Brain pericyte (primary cell): ENCODE data around the gene C14orf180.

Source experiments
- DNase-seq: peaks from one replicate; pipeline ENCODE4 v3.0.0-alpha.2; 2012; ENCODE audit warnings: low read depth, low spot score

Gene C14orf180

DNA sequence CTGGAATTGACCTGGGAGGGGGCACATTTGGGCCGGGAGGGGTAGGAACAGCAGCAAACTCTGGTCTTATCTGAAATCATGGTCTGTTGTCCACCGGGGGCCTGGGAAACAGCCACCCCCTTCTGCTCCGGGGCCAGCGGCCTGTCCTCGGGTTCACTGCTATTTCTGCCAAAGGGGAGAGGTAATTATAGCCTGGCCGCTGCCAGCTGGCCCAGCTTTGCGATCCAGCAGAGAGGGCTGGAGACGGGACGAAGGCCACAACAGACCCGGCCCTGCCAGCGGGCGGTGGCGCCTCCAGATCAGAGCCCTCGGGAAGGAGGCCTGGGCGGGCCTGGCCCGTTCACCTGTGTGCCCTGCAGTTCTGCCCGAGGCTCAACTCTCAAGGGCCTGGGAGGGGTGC is at the start of gene C14orf180:
Gene C14orf180, plus strand, starts transcription at position 258 of the 400 bp plus-strand sequence. CDS start 6,667 bp downstream, outside the sequence.
- DNase-seq, result no peak

DNA sequence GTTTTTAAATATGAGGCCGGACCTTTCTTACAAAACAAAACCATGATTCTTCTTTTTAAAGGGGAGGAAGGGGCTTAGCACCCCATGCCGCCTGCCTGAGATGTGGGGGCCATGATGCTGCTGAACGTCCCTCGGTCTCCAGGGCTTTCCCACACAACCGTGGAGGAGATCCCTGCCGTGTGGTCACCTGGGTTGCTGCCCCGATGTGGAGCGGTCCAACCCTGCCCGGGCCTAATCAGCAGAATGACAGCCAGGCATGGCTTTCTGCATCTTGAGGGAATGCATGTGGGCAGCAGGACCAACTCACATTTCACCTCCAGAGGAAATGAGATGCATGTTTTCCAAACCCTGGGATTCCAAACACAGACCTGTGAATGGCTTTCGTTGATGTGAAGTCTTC is 48.9 kb upstream of the C14orf180 start:
- no peak for DNase-seq

DNA sequence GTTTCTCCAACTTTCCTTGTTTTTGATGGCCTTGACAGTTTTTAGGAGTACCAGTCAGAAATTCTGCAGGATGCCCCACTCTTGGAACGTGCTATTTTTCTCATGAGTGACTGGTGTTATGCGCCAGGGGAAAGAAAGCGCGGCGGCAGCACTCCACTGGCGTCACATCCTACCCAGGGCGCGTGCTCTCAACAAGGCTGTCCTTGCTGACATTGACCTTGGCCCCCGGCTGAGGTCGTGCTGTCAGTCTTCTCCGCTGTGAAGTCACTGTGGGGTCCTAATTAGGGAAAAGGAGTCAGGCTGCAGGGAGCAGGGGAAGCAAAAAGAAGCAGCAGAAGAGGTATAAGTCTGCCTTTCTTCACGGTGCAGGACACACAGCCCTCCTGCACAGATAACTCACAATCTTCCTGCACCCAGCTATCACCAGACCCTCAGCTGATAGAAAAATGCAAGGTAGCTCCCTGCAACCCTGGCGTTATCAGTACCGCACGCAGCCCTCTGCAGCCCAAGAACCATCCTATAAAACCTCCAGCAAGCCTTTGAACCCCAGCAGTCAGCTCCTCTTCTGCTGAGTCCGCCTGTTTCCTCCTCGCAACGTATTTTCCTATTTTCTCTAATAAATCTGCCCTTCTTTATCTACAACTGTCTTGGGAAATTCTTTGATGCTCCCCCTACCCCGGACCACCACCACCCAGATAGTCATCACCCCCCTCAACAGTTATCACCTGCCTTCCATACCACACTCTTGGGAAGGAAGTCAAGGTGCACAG is 48.0 kb upstream of the C14orf180 start:
- DNase-seq, result no peak

DNA sequence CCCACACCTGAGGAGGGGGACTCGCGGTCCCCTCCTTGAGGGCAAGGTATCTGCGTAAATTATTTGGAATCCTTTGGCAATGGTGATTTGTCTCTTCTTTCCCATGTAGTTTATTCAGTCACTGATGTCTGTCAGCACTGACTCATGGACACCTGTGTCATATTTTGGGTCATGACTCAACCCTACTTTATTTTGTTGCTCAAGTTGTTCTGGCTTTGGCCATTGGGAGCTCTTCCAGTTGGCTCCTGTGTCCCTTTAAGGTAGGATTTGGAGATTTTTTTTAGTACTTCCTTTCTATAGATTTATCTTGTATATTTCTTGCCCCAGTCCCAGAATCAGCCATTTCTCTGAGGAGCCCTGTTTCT is 47.4 kb upstream of the C14orf180 start:
- no peak for DNase-seq

DNA sequence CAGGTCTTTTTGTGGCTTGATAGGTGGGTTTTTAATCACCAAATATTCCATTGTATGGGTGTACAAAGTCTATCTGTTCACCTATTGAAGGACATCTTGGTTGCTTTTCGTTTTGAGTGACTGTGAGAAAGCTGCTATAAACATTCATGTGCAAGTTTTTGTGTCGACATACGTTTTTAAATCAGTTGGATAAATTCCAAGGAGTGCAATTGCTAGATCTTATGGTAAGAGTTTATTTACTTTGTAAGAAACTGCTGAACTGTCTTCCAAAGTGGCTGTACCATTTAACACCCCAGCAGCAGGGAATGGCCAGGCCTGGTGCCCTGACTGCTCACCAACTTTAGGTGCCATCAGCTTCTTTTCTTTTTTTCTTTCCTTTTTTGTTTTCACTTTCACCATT is 45.5 kb upstream of the C14orf180 start:
- DNase-seq, result no peak

DNA sequence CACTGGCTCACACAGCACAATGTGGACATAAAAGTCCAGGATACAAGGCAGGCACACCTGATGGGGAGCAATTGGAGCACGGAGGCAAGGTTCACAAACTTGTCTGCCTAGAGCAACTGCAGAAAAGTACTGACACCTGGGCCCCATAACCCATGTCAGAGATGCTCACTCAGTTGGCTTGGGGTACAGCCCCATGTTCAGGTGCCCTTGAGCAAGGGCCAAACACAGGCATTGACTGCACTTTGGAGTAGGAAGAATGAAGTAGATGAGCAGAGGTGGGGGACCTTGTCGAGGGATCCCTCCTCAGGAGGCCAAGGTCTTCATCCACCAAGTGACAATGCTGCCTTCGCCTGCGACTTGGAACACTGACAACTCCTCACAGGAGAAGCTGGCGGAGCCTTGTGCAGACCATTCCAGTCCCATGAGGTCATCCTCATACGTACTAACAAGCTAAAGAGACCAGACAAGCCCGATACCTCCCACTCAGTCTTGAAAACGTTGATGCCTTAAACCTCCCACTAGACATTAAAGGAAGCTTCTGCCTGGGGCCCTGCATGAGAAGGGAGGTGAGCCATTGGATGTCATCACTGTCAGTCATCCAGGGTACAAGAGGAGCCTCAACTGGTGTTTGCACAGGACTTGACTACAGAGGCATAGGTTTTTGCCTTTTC is 42.5 kb upstream of the C14orf180 start:
- DNase-seq, result no peak

DNA sequence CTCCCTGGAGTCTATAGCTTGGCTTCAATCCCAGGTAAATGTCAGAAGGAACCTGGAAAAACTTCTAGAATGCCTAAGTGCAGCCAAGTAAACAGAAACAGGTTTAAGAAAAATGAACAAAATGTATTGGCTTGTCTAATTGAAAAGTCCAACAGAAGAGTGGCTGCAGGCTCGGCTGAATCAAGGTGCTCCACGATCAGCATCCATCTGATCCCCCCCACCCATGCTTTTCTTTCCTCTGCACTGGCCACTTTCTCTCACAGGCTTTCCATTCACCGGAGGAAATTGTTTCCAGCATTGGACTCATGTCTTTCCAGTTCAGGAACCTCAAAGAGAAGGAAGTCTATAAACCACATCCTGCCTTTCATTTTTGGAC is 42.0 kb upstream of the C14orf180 start:
- no peak for DNase-seq

DNA sequence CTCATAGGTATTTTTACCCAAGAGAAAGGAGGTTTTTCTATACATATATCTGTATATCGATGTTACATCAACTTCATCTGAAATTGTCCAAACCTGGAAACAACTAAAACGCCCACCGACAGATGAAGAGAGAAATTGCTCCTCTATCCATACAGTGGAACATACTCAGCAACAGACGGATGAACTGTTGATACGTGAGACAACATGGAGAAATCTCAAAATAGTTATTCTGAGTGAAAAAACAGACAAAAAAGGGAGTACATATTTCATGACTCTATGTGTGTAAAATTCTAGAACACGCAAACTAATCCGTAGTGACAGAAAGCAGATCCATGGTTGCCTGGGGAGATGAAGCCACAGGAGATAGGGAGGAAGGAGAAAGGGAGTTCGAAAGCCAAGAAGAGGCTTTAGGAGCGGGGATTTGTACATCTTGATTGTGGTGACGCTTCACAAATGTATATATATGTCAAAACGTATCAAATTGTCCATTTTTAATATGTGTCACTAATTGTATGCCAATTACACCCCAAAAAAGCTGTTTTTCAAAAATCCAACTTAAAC is 37.6 kb upstream of the C14orf180 start:
- DNase-seq, result no peak

DNA sequence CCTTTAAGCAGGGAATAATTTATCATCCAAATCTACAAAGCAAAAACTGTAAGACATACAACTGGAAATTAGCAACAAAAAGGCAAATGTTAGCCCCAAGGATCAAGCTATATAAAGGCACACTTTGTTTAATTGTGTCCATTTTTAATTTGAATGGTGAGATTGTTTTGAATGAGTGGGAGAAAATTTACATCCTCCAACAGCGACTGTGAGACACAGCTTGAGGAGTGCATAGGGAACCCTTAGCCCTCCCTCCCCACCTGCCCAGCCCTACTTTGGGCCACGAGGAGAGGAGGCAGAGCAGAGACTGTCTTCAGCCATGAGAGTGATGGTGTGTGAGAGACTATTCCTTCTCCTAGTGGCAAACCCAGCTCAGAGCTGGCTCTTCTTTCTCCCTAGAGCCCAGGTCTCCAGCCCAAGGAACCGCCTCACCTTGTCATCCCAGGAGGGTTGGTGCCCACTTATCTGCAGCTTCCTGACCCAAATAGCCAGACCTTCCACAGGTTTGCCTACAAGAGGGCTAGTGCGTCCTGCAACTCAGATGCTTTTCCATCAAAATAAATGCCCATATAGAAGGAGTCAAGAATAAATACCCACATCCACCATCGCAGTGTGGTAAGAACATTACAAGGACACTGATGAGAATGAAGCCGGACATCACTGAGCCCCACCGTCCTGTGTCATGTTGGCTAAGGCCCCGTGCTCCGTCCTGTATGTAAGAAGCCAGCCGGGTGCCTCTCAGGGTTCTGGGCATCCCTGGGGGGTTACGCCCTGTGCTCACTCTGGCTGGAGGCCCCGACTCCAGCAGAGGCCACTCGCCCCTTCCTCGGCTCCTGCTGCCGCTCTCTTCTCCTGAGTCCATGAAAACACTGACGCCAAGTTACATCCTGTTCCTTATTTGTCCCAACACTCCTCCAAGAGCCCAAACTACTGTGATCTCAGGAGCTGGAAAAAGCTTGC is 36.4 kb upstream of the C14orf180 start:
- no peak for DNase-seq

DNA sequence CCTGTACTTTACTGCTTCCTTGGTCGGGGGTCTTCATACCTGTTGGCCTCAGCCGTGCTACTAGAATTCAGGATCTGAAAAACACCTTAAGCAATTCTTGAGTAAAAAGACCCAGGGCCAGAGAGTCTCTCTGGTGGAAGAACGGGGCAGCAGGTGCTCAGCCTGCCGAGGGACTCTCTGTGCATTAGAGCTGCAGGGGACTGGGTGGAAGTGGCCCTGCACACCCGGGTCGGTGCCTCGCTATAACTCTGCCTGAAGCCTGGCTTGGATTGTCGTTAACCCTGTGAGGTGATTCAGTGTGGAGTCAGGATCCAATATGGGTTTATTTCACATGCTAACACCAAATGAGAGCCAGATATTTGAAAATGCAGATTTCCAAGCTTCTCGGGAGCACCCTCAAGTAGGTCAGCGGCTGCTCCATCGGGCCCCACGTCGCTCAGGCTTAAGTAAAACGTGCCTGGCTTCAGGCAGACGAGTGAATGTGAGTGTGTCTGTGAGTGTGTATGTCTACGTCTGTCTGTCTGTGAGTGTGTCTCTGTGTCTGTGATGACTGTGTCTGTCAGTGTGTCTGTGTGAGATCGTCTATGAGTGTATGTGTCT is 35.1 kb upstream of the C14orf180 start:
- no peak for DNase-seq

DNA sequence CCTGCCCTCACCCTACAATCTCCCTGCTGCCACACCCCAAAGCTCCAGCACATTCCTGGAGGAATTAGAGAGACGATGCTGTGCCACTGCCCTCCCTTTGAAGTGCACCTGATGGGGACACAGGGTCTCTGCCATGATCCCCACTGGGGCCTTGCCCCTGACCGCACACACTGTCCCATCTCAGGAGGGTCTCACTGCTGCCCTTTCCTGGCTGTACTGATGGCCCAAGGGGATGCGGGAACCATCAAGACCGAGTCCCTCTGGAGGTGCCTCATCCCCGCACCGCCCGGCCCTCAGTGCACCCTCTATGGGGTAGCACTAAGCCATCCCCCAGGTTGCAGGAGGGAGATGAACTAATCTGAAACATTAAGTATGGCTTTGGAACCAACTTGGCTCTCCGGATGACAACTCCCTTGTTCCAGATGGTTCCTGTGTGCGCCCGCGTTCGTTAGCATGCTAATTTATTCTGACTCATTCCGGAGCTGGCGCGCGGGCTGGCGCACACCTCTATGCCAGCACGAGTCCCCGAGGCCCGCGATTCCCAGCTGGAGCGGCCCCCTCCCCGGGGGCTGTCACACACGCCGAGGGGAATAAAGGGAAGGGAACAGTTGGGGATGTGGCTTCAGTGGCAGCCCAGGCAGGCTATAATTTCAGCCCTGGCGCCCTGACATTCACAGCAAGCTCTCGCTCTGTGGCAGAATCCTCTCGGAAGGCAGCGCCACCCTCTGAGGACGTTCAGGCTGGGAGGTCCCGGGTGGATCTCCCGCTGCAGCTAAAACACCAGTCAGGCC is 34.2 kb upstream of the C14orf180 start:
- DNase-seq, result no peak

DNA sequence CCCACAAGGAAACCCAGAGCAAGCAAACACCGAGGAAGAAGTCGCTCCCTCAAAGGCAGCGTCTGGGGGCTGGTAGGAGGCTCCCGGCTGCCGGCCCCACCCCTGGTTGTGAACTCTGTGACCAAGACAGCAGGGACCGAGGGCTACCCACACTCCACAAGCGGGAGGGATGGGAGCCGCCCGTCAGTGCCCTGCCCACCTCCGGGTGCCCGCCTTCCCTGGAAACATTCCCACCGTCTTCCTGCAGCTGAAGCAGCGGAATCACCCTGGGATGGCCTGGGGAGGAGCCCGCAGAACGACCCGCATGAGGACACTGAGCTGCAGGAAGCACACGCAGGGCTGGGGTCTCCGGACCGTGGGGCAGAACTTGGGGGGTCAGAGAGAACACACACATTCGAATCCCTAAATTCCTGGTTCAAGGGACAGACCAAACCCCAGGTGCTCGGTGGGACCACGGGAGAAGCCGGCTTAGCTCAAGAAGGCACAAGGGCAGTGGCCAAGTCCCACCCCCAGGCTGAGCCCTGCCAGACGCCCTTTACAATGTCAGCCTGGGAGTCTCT is 33.5 kb upstream of the C14orf180 start:
- DNase-seq, result no peak

DNA sequence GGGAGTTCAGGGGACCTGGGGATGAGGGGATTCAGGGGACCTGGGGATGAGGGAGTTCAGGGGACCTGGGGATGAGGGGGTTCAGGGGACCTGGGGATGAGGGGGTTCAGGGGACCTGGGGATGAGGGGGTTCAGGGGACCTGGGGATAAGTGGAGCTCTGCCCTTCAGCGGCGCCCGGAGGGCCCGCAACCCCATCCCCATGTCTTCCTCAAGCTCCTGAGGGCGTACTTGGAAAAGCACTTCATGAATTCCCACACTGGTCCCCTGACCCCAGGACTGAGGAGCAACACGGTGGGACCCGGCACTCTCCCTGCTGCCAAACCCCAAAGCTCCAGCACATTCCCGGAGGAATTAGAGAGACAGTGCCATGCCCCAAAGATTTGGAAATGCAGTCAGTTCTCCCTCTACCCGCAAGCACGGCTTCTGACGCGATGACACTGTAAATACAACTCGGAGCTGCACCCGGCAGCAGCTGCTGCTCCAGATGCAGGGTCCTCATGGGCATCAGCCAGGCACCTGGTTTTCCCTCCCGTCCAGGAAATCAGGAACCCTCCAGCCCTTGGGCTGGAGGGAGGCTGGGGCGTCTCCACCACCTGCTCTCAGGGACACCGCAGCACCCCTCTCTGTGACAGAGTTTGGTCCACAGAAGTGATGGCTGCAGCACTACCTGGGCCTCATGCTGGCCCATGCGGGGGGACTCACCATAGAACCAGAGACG is 32.8 kb upstream of the C14orf180 start:
- no peak for DNase-seq

DNA sequence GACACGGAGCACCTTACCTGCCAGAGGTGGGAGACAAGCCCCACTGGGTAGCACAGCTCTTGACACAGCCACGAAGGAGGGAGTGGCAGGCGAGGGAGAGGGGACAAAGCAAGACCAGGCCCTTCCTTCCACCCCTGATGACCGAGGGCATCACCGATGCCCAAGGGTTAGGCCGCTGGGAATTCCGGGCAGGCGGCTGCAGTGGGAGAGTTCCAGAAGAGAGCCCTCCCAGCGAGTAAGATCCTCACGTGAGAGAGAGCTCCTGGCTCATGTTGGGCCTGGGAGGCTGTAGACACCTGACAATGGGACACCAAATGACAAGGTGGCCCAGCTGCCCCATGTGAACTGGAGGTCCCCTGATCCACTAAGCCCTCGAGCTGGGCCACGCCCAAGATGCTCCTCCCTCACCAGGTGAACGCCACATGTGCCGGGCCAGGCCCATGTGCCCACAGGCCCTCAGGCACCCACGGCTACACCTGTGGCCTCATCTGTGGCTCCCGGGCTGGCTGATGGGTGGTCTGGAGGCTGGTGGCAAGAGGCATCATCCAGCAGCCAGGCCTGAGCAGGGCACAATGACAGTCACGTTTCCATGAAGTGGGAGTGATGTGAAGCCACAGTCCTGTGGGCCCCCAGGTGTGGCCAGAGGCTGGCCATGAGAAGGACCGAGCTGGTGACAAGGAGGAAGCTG is 32.1 kb upstream of the C14orf180 start:
- no peak for DNase-seq

DNA sequence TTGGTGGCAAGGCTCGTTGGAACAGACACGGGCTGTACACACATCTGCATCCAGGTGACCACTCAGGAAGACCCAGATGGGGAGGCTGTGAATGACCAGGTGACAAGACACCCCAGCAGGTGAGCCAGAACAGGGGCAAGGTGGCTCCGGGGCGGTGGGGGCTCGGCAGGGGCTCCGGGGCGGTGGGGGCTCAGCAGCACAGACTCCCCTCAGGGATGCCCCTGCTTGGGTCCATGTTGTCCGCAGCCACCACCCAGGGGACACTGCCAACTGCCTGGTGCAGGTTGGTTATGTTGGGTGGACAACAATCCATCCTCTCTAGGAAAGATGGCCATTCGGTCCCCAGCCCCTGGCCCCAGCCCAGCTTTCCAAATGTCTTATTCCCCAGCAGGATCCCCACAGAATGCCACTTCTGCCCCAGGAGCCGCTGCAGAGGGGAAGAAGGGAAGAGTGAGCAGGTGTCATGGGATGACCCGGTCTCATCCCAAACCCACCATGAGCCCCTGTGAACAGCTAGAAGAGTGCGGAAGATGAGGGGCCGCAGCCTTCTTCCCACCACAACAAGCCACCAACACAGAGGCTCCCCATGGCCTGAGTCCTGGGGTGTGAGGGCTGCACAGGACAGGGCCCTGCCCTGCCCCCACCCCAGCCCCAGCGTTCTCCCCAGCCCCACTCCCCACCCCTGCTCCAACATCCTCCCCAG is 31.4 kb upstream of the C14orf180 start:
- no peak for DNase-seq

DNA sequence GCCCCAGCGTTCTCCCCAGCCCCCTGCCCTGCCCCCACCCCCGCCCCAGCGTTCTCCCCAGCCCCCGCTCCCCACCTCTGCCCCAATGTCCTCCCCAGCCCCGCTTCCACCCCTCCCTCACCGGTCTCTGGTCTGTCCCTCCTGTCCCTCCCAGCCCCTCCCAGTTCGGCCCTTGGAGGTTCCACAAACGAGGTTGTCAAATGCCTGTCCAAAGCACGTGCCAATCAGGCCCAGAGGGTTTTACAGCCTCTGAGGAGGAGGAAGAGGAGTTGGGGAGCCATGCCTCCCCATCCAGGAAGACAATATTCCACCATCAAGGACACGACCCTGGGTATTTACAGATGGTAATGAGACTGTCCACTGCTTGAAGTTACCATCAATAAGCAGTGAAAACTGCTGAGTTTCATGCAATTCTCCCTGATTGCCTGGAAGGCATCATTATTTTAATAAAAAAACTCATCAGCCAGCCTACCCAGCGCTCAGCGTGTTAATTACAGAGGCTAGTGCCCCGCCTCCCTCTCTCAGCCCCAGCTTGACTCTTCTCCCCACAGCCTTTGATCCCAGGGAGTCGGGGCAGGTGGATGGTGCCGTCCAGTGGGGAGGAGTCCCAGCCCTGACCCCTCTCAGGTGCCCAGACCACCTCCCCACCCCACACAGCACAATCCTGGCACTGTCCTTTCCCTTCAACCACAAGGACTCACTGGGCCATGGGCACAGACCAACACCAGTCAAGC is 30.6 kb upstream of the C14orf180 start:
- DNase-seq, result no peak

DNA sequence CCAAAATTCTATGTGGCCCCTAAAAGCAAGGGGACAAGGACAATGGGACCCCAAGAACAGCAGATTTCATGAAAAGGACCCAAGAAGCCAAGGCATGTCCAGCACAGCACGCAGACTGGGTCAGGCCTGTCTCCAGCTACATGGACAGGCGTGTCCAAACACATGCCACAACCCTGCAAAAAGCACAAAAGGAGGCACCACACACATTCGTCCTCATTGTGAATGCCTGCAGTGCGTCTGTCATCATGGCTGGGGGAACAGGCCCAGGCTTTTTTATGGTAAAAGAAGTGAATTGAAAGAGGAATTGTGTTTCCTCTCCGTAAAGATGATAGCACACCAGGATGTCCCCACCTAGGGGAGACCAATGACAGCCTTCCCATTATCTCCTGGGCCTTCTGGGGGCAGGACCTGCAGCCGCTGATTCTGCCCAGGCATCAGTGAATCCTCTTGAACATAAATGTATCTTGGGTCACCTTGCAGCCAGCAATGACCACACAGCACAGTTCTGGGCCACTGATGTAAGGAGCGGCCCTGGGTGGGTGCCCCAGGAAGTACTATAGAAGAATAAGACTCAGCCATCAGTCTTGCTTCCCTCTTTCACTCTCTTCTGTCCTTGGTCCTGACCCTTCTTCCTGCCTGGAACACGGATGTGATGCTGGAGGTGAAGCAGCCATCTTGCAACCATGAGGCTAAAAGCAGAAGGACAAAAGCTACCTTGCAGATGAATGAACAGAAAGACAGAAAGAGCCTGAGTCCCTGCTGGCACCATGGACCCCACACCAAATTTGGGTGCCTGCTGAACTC is 29.8 kb upstream of the C14orf180 start:
- DNase-seq, result no peak
